ENCODE data around the gene CPXM1.

- no peak for TF ChIP-seq CTCF (IDR thresholded peaks at IDR 0.05; ENCODE audit: insufficient read depth, low read length, poor library complexity, severe bottlenecking)
- no peak for TF ChIP-seq EZH2phosphoT487 (conservative IDR thresholded peaks at IDR 0.05; ENCODE audit: low read length)
Observed at GRCh38 chr20:2775139-2775538, 25.3 kb downstream of the CPXM1 start.
